NCI-H2081 (cell line): Measurements from ENCODE around the gene XYLT1.
"Not testable (repeated sequence)": the region's sequence is repeated elsewhere in the genome, so short reads cannot be mapped to it uniquely, and the experiment has no call there.

Experiments
- DNase-seq, 2 experiments: peaks; one replicate each; lab custom pipeline; 2025; lab: John Stamatoyannopoulos, UW

Gene XYLT1

GRCh38 chr16:17470908-17471718 is at the start of gene XYLT1:
XYLT1 (minus strand) TSS chr16:17470960; CDS start chr16:17470796, 164 bp downstream.
- no peak for DNase-seq

- no peak for DNase-seq
Measured at GRCh38 chr16:17520111-17520510, 49.4 kb upstream of the XYLT1 start.

- DNase-seq = no peak
Measured at GRCh38 chr16:17519101-17519955, 48.6 kb upstream of the XYLT1 start.

- no peak for DNase-seq
Measured at GRCh38 chr16:17518441-17518840, 47.7 kb upstream of the XYLT1 start.

- DNase-seq = no peak
Measured at GRCh38 chr16:17515421-17516210, 44.9 kb upstream of the XYLT1 start.

- DNase-seq = no peak
Measured at GRCh38 chr16:17512636-17513220, 42.0 kb upstream of the XYLT1 start.

- DNase-seq = no peak
Measured at GRCh38 chr16:17511340-17511739, 40.6 kb upstream of the XYLT1 start.

GRCh38 chr16:17510567-17510966 is 39.8 kb upstream of the XYLT1 start:
- DNase-seq = no peak

GRCh38 chr16:17509194-17509593 is 38.4 kb upstream of the XYLT1 start:
- no peak for DNase-seq

GRCh38 chr16:17508303-17508702 is 37.5 kb upstream of the XYLT1 start:
- no peak for DNase-seq

- DNase-seq = not testable (repeated sequence)
Measured at GRCh38 chr16:17507516-17507915, 36.8 kb upstream of the XYLT1 start.

- not testable (repeated sequence) for DNase-seq
Measured at GRCh38 chr16:17505828-17506227, 35.1 kb upstream of the XYLT1 start.

- DNase-seq = no peak
Measured at GRCh38 chr16:17504050-17504449, 33.3 kb upstream of the XYLT1 start.

GRCh38 chr16:17503331-17503730 is 32.6 kb upstream of the XYLT1 start:
- no peak for DNase-seq

GRCh38 chr16:17501321-17501720 is 30.6 kb upstream of the XYLT1 start:
- DNase-seq = no peak

- no peak for DNase-seq
Measured at GRCh38 chr16:17499223-17499902, 28.6 kb upstream of the XYLT1 start.

- DNase-seq = no peak
Measured at GRCh38 chr16:17497648-17498047, 26.9 kb upstream of the XYLT1 start.

- no peak for DNase-seq
Measured at GRCh38 chr16:17496891-17497290, 26.1 kb upstream of the XYLT1 start.

GRCh38 chr16:17493012-17493411 is 22.3 kb upstream of the XYLT1 start:
- no peak for DNase-seq

- DNase-seq = no peak
Measured at GRCh38 chr16:17491140-17491662, 20.4 kb upstream of the XYLT1 start.

- DNase-seq = no peak
Measured at GRCh38 chr16:17488506-17488905, 17.7 kb upstream of the XYLT1 start.
